Endothelial cell of umbilical vein (primary cell): ENCODE results near the gene ABHD5. TPM values are rescaled to one million over a fixed set of nuclear protein-coding genes. Genes with fewer than 3 reads are reported as not detected.
A peak's percentile ranks its signal among the peaks of the same experiment; 100 is the strongest.

Experiments
- BruUV-seq: library from RNA; stranded (reverse); fragments of 400-500 nt; replicated peaks from 2 replicates; lab custom pipeline; 2021; lab: Mats Ljungman, UMichigan
- CTCF ChIA-PET: fragments of 300-600, 350-600 bp; sonication (Branson Sonifier 250); formaldehyde crosslinking; loops from one replicate; lab custom pipeline; 2021; ENCODE audit warnings: antibody characterized with exemption, inconsistent platforms; lab: Charles Lee
- POLR2A ChIA-PET: fragments of 300-600, 350-600 bp; sonication (Branson Sonifier 250); formaldehyde crosslinking; loops from one replicate; lab custom pipeline; 2021; ENCODE audit warnings: antibody characterized with exemption, inconsistent platforms; lab: Charles Lee
- DNase-seq: peaks from one replicate; pipeline ENCODE4 v3.0.0-alpha.2; 2011; ENCODE audit warnings: low read depth, low spot score
- FAIRE-seq: peaks from 2 replicates; lab custom pipeline; 2011; peaks lifted over from hg19 to GRCh38; lab: Jason Lieb, UNC
- H2AFZ ChIP-seq: 2 replicates; pipeline ENCODE4 v1.6.0; 2012; ENCODE audit warnings: low read depth, low read length, control low read depth, inconsistent platforms
- H3K27ac ChIP-seq: 2 replicates; pipeline ENCODE4 v1.5.1; 2011; ENCODE audit warnings: low read depth, mild to moderate bottlenecking, control low read depth, low read length, moderate library complexity; ENCODE audit not compliant: insufficient read depth
- H3K27me3 ChIP-seq, 2 experiments: 2 replicates each; pipeline versions ENCODE4 v1.6.0 to v1.6.1; 2011; ENCODE audit warnings: low read length in 2 of 2, mixed read lengths in 1 of 2; ENCODE audit not compliant: control insufficient read depth in 2 of 2, insufficient read depth in 2 of 2
- H3K36me3 ChIP-seq, 2 experiments: 2 replicates in 1 of 2; 3 replicates in 1 of 2; pipeline ENCODE4 v1.5.1; 2011; ENCODE audit warnings: low read length in 2 of 2, mild to moderate bottlenecking in 1 of 2, moderate library complexity in 1 of 2; ENCODE audit not compliant: control insufficient read depth in 2 of 2, insufficient read depth in 2 of 2; ENCODE audit errors: extremely low read depth in 1 of 2
- H3K4me1 ChIP-seq: 3 replicates; pipeline ENCODE4 v1.5.1; 2011; ENCODE audit warnings: mild to moderate bottlenecking, low read length; ENCODE audit not compliant: control insufficient read depth, insufficient read depth; ENCODE audit errors: extremely low read depth
- H3K4me2 ChIP-seq: 2 replicates; pipeline ENCODE4 v1.6.1; 2011; ENCODE audit warnings: low read length, control low read depth, mixed read lengths; ENCODE audit not compliant: insufficient read depth
- H3K4me3 ChIP-seq, 3 experiments: fragments of 200-600 bp in 1 of 3; sonication (generic), shearing (Covaris generic) in 1 of 3; replicated peaks in 1 of 3; 2 replicates each; pipeline ENCODE4 v1.5.1; 2011 to 2016; ENCODE audit warnings: control low read depth in 3 of 3, low read length in 3 of 3, mild to moderate bottlenecking in 2 of 3, inconsistent platforms in 1 of 3, low read depth in 1 of 3, moderate library complexity in 1 of 3; ENCODE audit not compliant: insufficient read depth in 1 of 3
- H3K79me2 ChIP-seq: 2 replicates; pipeline ENCODE4 v1.6.0; 2012; ENCODE audit warnings: low read length, inconsistent platforms; ENCODE audit not compliant: control insufficient read depth, insufficient read depth
- H3K9ac ChIP-seq: replicated peaks from 2 replicates; pipeline ENCODE3; 2011; ENCODE audit warnings: low read length, control low read depth; ENCODE audit not compliant: insufficient read depth; ENCODE audit errors: extremely low read depth
- H3K9me1 ChIP-seq: replicated peaks from 3 replicates; pipeline ENCODE4 v1.6.0; 2011; ENCODE audit warnings: mild to moderate bottlenecking, low read length; ENCODE audit not compliant: control insufficient read depth, insufficient read depth; ENCODE audit errors: extremely low read depth
- H3K9me3 ChIP-seq: replicated peaks from 2 replicates; pipeline ENCODE4 v1.5.1; 2012; ENCODE audit warnings: low read length, inconsistent platforms; ENCODE audit not compliant: control insufficient read depth, insufficient read depth
- H4K20me1 ChIP-seq: replicated peaks from 2 replicates; pipeline ENCODE3; 2011; ENCODE audit warnings: mild to moderate bottlenecking, low read length; ENCODE audit not compliant: control insufficient read depth, insufficient read depth; ENCODE audit errors: extremely low read depth
- CTCF ChIP-seq, 2 donors: IDR thresholded peaks; 1 replicate in 1 of 2; 2 replicates in 1 of 2; pipeline ENCODE4 v1.5.1; 2011; ENCODE audit warnings: low read length in 2 of 2, mild to moderate bottlenecking in 2 of 2, moderate library complexity in 2 of 2, control low read depth in 1 of 2, inconsistent platforms in 1 of 2, low read depth in 1 of 2; ENCODE audit not compliant: insufficient read depth in 1 of 2; ENCODE audit errors: extremely low read depth in 1 of 2
- EZH2 ChIP-seq: IDR thresholded peaks from 2 replicates; pipeline ENCODE4 v1.6.1; 2012; ENCODE audit warnings: borderline replicate concordance, low read depth, mild to moderate bottlenecking, moderate library complexity, low read length, inconsistent platforms; ENCODE audit not compliant: severe bottlenecking
- FOS ChIP-seq: IDR thresholded peaks from 2 replicates; pipeline ENCODE4 v1.6.1; 2011; ENCODE audit warnings: mild to moderate bottlenecking, low read length, moderate library complexity, borderline replicate concordance; ENCODE audit not compliant: insufficient read depth
- GATA2 ChIP-seq: IDR thresholded peaks from 2 replicates; pipeline ENCODE4 v1.7.0; 2011; ENCODE audit warnings: low read depth, mild to moderate bottlenecking, moderate library complexity, mixed read lengths, low read length; ENCODE audit not compliant: insufficient read length, insufficient read depth
- JUN ChIP-seq: IDR thresholded peaks from 2 replicates; pipeline ENCODE4 v1.6.1; 2011; ENCODE audit warnings: borderline replicate concordance, low read depth; ENCODE audit not compliant: insufficient read length, insufficient read depth
- MAX ChIP-seq: IDR thresholded peaks from 2 replicates; pipeline ENCODE4 v1.6.1; 2011; ENCODE audit not compliant: insufficient read depth, insufficient read length
- MYC ChIP-seq: IDR thresholded peaks from one replicate; pipeline ENCODE4 v1.6.1; 2011; ENCODE audit warnings: mild to moderate bottlenecking, low read depth, low read length
- POLR2A ChIP-seq: IDR thresholded peaks from 2 replicates; pipeline ENCODE4 v1.6.1; 2012; ENCODE audit warnings: low read depth, mild to moderate bottlenecking, control low read depth, low read length
- POLR2AphosphoS5 ChIP-seq: IDR thresholded peaks from 2 replicates; pipeline ENCODE4 v1.6.1; 2012; ENCODE audit warnings: low read depth, mild to moderate bottlenecking, control low read depth, low read length, moderate library complexity; ENCODE audit not compliant: insufficient read depth
- dilution Hi-C: fragments of 300-500 bp; cut with MboI; formaldehyde crosslinking; loops from one replicate; pipeline ENCODE4 v1.15.0; 2019; ENCODE audit warnings: low sequenced_read_pairs; ENCODE audit not compliant: extremely low pct_ligation_motif_present
- intact Hi-C: fragments of 100-400 bp; cut with micrococcal nuclease; formaldehyde crosslinking; loops from one replicate; pipeline ENCODE4 v1.10.0; 2022
- polyA plus RNA-seq, 4 experiments: library from polyadenylated mRNA; depleted of rRNA in 3 of 4; stranded (reverse) in 3 of 4; unstranded in 1 of 4; fragments of >200 nt; gene quantifications; 2 replicates each; pipeline versions ENCODE4 v1.2.1 to v1.2.3, GENCODE V29; 2011 to 2012; ENCODE audit warnings: missing spikeins in 1 of 4
- total RNA-seq: library from RNA; stranded (reverse); gene quantifications from 2 replicates; pipeline ENCODE4 v1.2.3, GENCODE V29; 2021

The ABHD5 gene
- total and polyA plus RNA-seq, 2 donors (not counting 3 experiments of a cell fraction or from before 2014, with no cell fraction given), result 10.0 to 21.2 TPM

GRCh38 chr3:43707266-43707665 lies 16.5 kb downstream of the ABHD5 start:
- Histone ChIP-seq H3K4me2 (no peak overlapping the region), H3K79me2 (no peaks in the 10 kb centered on the region), H4K20me1 (no peaks in the 10 kb centered on the region), H3K27me3 (no peaks in the 10 kb centered on the region), H3K4me1 (peaks cover 20% of the 10 kb centered on the region), H3K9me1 (no peaks in the 10 kb centered on the region), H3K36me3 (peaks cover 5 to 9% of the 10 kb centered on the region in 2 experiments), H3K9ac (no peak overlapping the region), H3K9me3 (no peaks in the 10 kb centered on the region), H3K27ac (peak overlapping the region; percentile 35), H2AFZ (no peak overlapping the region), H3K4me3 (no peak overlapping the region)
- BruUV-seq, result no TSS peak
- dilution Hi-C loops (no loop called here), intact Hi-C loops (loop anchor here (5.0 kb wide), 1 partner anchor 165 kb away; no protein-coding TSS in a partner anchor)
- TF ChIP-seq POLR2A (no peak), POLR2AphosphoS5 (no peak), FOS (no peak), EZH2 (no peak), MAX (no peak), MYC (no peak), GATA2 (no peak), CTCF (IDR thresholded peaks at IDR 0.05; ENCODE audit: extremely low read depth in 1 of 2, insufficient read depth in 1 of 2, low read depth in 1 of 2, low read length in 2 of 2) (no peak), JUN (no peak)
- DNase-seq (peak; percentile 67), FAIRE-seq (no peak)
- ChIA-PET CTCF (interaction anchor here (1.0 to 1.5 kb wide), 6 partner anchors 9 to 746 kb away, joined by 3 to 8 read pairs (median 4); no protein-coding TSS in a partner anchor), POLR2A (no interaction called here)
